Duodenal mucosa (tissue), 2 donors: ENCODE measurements around the gene MOV10.
A peak's percentile ranks its signal among the peaks of the same experiment; 100 is the strongest.

Experiments
- H3K27ac ChIP-seq: one replicate; pipeline ENCODE4 v1.7.0; 2013; ENCODE audit warnings: low read depth, low read length
- H3K27me3 ChIP-seq, 2 donors: one replicate each; pipeline ENCODE4 v1.7.0; 2013; ENCODE audit warnings: low read length in 2 of 2, control low read depth in 1 of 2; ENCODE audit not compliant: insufficient read depth in 2 of 2, control insufficient read depth in 1 of 2
- H3K36me3 ChIP-seq, 2 donors: one replicate each; pipeline ENCODE4 v1.7.0; 2013; ENCODE audit warnings: low read length in 2 of 2, control low read depth in 1 of 2; ENCODE audit not compliant: insufficient read depth in 2 of 2, control insufficient read depth in 1 of 2
- H3K4me1 ChIP-seq, 2 donors: one replicate each; pipeline ENCODE4 v1.7.0; 2013; ENCODE audit warnings: low read length in 2 of 2, control low read depth in 1 of 2; ENCODE audit not compliant: insufficient read depth in 2 of 2, control insufficient read depth in 1 of 2
- H3K4me3 ChIP-seq, 2 donors: one replicate each; pipeline ENCODE4 v1.7.0; 2013; ENCODE audit warnings: low read length in 2 of 2, low read depth in 1 of 2
- H3K9ac ChIP-seq, 2 donors: one replicate each; pipeline ENCODE4 v1.7.0; 2013; ENCODE audit warnings: low read length in 2 of 2, low read depth in 1 of 2
- H3K9me3 ChIP-seq, 2 donors: one replicate each; pipeline ENCODE4 v1.7.0; 2013; ENCODE audit warnings: low read length in 2 of 2, control low read depth in 1 of 2; ENCODE audit not compliant: control insufficient read depth in 1 of 2

MOV10 gene

GRCh38 chr1:112672842-112673241 is 1.6 kb upstream of the MOV10 start:
- Histone ChIP-seq H3K9me3 (no peaks in the 10 kb centered on the region), H3K27ac (no peak overlapping the region), H3K36me3 (peaks cover 7 to 36% of the 10 kb centered on the region in 2 donors), H3K27me3 (no peaks in the 10 kb centered on the region), H3K9ac (no peak overlapping the region), H3K4me3 (no peak overlapping the region), H3K4me1 (peaks cover 18 to 22% of the 10 kb centered on the region in 2 donors)

- H3K4me1 ChIP-seq: peaks cover 18 to 22% of the 10 kb centered on the region in 2 donors
- H3K27ac ChIP-seq: peak overlapping the region; percentile 76
- H3K4me3 ChIP-seq: peak overlapping the region; percentile 77 to 95
- H3K9me3 ChIP-seq: no peaks in the 10 kb centered on the region
- H3K36me3 ChIP-seq: peaks cover 6 to 27% of the 10 kb centered on the region in 2 donors
- peak overlapping the region; percentile 85 to 89 for H3K9ac ChIP-seq
- H3K27me3 ChIP-seq: no peaks in the 10 kb centered on the region
Measured at GRCh38 chr1:112673592-112674439, 643 bp upstream of the MOV10 start.

DNA sequence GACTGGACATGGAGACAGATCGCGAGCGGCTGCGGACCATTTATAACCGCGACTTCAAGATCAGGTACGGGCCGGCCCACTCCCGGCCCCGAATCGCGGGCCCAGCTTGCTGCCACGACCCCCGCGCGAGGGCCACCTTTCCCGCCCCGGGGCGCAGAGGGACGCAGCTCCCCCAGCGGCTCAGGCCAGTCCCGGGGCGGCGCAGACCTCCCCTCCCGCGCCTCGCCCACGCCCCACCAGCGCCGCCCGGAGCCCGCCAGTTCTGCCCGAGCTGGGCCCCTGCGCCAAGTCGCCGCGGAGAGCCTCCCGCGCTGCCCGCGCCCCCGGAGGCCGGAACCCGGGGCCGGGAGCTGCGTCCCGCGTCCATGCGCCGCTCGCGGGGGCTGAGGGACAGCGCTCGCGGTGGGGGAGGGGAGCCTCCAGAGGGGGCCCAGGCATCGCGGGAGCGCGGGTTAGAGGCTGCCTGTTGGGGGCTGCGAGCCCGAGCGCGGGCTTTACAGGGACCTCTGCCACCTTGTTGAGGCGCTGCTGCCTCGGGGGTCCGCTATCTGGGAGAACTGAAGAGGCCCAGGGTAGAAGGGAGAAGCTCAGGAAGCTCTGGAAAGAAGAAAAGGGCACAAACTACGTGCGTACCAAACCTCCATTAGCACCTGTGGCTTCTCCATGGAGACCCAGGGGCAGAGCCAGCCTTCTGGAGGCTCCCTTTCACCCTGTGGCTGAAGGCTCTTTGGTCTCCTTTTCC is 698 bp downstream of the MOV10 start:
- Histone ChIP-seq H3K4me3 (peak overlapping the region; percentile 77 to 95), H3K9me3 (no peaks in the 10 kb centered on the region), H3K27me3 (no peaks in the 10 kb centered on the region), H3K9ac (peak overlapping the region; percentile 85 to 89), H3K36me3 (peaks cover 0 to 13% of the 10 kb centered on the region in 2 donors), H3K27ac (peak overlapping the region; percentile 76), H3K4me1 (peaks cover 18 to 22% of the 10 kb centered on the region in 2 donors)

GRCh38 chr1:112675728-112676381 is 1.4 kb downstream of the MOV10 start:
- peak overlapping the region; percentile 77 to 95 for H3K4me3 ChIP-seq
- no peaks in the 10 kb centered on the region for H3K9me3 ChIP-seq
- H3K36me3 ChIP-seq: peaks cover 0 to 7% of the 10 kb centered on the region in 2 donors
- peaks cover 18 to 22% of the 10 kb centered on the region in 2 donors for H3K4me1 ChIP-seq
- H3K27me3 ChIP-seq: no peaks in the 10 kb centered on the region
- no peak overlapping the region for H3K27ac ChIP-seq
- H3K9ac ChIP-seq: peak overlapping the region; percentile 85 to 89

DNA sequence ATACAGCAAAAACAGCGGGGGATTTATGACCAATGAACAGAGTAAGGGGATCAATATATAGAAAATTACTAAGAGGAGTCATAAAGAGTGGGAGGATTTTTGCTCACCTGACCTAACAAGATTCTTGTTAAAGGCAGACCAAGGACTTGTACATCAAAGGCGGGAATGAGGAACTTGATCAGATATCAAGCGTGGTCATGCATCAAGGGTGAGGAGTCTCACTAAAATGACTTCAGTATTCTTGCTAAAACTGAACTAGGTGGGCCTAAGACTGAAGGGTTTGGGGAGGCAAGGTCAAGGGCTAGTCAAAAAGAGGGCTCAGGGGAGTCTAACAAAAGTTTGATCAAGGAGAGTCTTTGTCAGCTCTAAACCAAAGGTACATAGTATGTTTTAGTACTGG is 2.1 kb downstream of the MOV10 start:
- H3K4me1 ChIP-seq: peaks cover 18 to 22% of the 10 kb centered on the region in 2 donors

DNA sequence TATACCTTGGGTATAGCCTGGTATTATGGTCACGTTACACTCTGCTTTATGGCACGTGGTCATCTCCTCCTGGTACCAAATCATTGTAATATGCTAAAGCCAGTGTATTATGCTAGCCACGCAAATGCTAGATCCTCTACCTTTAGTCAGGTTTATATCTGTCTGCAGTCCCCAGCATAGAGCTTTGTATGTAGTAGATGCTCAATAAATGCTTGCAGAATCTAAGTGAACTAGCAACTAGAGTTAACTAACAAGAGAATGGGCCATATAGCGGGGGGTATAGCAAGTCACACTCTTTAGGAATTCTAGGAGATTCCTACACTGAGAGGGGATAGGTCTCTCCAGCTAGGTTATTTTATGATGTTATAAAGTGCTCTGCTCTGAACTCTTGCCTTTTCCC is 3.0 kb downstream of the MOV10 start:
- Histone ChIP-seq H3K4me1 (peaks cover 18 to 22% of the 10 kb centered on the region in 2 donors), H3K9me3 (no peaks in the 10 kb centered on the region), H3K4me3 (no peak overlapping the region), H3K27me3 (no peaks in the 10 kb centered on the region), H3K36me3 (no peaks in the 10 kb centered on the region), H3K9ac (no peak overlapping the region), H3K27ac (no peak overlapping the region)

More for the DNA sequence above, 2.1 kb downstream of the MOV10 start:
- no peaks in the 10 kb centered on the region for H3K27me3 ChIP-seq
- no peaks in the 10 kb centered on the region for H3K9me3 ChIP-seq
- H3K4me3 ChIP-seq: peak overlapping the region; percentile 77 to 95
- H3K9ac ChIP-seq: no peak overlapping the region
- no peak overlapping the region for H3K27ac ChIP-seq
- H3K36me3 ChIP-seq: peaks cover 0 to 3% of the 10 kb centered on the region in 2 donors

- no peaks in the 10 kb centered on the region for H3K36me3 ChIP-seq
- H3K4me3 ChIP-seq: no peak overlapping the region
- no peaks in the 10 kb centered on the region for H3K9me3 ChIP-seq
- peaks cover 15 to 18% of the 10 kb centered on the region in 2 donors for H3K4me1 ChIP-seq
- H3K27me3 ChIP-seq: no peaks in the 10 kb centered on the region
- no peak overlapping the region for H3K9ac ChIP-seq
- H3K27ac ChIP-seq: no peak overlapping the region
Measured at GRCh38 chr1:112678605-112679004, 4.1 kb downstream of the MOV10 start.

DNA sequence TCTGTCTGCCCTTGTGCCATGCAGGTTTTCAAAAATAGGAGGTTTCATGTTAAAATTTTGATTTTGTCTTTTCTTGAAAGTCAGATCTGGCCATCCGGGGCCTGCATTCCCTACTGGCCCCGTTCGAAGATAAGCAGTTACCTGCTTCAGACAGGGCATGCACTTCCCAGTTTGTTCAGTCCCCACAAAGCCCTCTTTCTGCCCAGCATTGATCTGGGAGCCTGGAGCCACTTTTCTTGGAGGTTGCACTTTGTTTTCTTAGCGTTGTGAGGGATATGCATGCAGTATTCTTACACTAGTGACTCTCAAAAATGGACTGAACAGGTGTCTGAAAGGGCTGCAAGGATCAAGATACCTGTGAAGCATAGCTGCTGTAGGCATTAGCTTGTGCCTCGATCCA is 11.5 kb downstream of the MOV10 start:
- Histone ChIP-seq H3K27ac (no peak overlapping the region), H3K36me3 (peaks cover 11 to 20% of the 10 kb centered on the region in 2 donors), H3K27me3 (no peaks in the 10 kb centered on the region), H3K4me3 (no peak overlapping the region), H3K9me3 (no peaks in the 10 kb centered on the region), H3K9ac (no peak overlapping the region), H3K4me1 (no peaks in the 10 kb centered on the region)

- no peaks in the 10 kb centered on the region for H3K4me1 ChIP-seq
- no peaks in the 10 kb centered on the region for H3K9me3 ChIP-seq
- H3K9ac ChIP-seq: no peak overlapping the region
- H3K4me3 ChIP-seq: no peak overlapping the region
- H3K27ac ChIP-seq: no peak overlapping the region
- no peaks in the 10 kb centered on the region for H3K27me3 ChIP-seq
- peaks cover 11 to 23% of the 10 kb centered on the region in 2 donors for H3K36me3 ChIP-seq
Measured at GRCh38 chr1:112686417-112686816, 12.0 kb downstream of the MOV10 start.

- H3K4me3 ChIP-seq: no peak overlapping the region
- H3K9ac ChIP-seq: no peak overlapping the region
- H3K9me3 ChIP-seq: no peaks in the 10 kb centered on the region
- peaks cover 14 to 27% of the 10 kb centered on the region in 2 donors for H3K36me3 ChIP-seq
- H3K27me3 ChIP-seq: no peaks in the 10 kb centered on the region
- no peaks in the 10 kb centered on the region for H3K4me1 ChIP-seq
- H3K27ac ChIP-seq: no peak overlapping the region
Measured at GRCh38 chr1:112686835-112687234, 12.4 kb downstream of the MOV10 start.
